ENCODE data around the gene ELF5. TPM values are rescaled to one million over a fixed set of nuclear protein-coding genes. Genes with fewer than 3 reads are reported as not detected.

ELF5 gene
- total and polyA plus RNA-seq, 4 donors = 0.06 to 0.37 (median 0.08) TPM; not detected in 1

- DNase-seq (ENCODE audit: low spot score) = no peak
- peaks cover 13 to 83% (median 47%) of the 10 kb centered on the region in 4 donors for H3K4me1 ChIP-seq (ENCODE audit: control insufficient read depth in 4 of 4, insufficient read depth in 4 of 4, low read length in 3 of 4)
- H3K4me3 ChIP-seq (ENCODE audit: low read depth in 1 of 3, low read length in 3 of 3) = no peak overlapping the region
- no peaks in the 10 kb centered on the region for H3K27me3 ChIP-seq (ENCODE audit: control insufficient read depth in 4 of 4, insufficient read depth in 4 of 4, low read length in 3 of 4)
- TF ChIP-seq RXRA (IDR thresholded peaks at IDR 0.05) = no peak
- TF ChIP-seq HNF4G (IDR thresholded peaks at IDR 0.05) = no peak
- TF ChIP-seq REST (IDR thresholded peaks at IDR 0.05) = no peak
- no peak for TF ChIP-seq TAF1 (conservative IDR thresholded peaks at IDR 0.05)
- no peak for TF ChIP-seq YY1 (IDR thresholded peaks at IDR 0.05)
- TF ChIP-seq SP1 (IDR thresholded peaks at IDR 0.05) = no peak
- TF ChIP-seq NR2F2 (IDR thresholded peaks at IDR 0.05) = no peak
- no peak for TF ChIP-seq FOXA1 (IDR thresholded peaks at IDR 0.05)
- no peak for TF ChIP-seq RAD21 (IDR thresholded peaks at IDR 0.05)
- TF ChIP-seq MAX (IDR thresholded peaks at IDR 0.05) = no peak
- no peak for TF ChIP-seq CTCF (IDR thresholded peaks at IDR 0.05; ENCODE audit: low read depth, low read length, missing input control)
- no peak for TF ChIP-seq HNF4A (conservative IDR thresholded peaks at IDR 0.05)
- TF ChIP-seq EGR1 (IDR thresholded peaks at IDR 0.05; ENCODE audit: low read depth in 2 of 2) = no peak
- no peak for TF ChIP-seq FOXA2 (IDR thresholded peaks at IDR 0.05)
- no peak for TF ChIP-seq JUND (IDR thresholded peaks at IDR 0.05)
- no peak for TF ChIP-seq GABPA (IDR thresholded peaks at IDR 0.05 in 1 of 2, conservative IDR thresholded peaks at IDR 0.05 in 1 of 2)
- no peak for TF ChIP-seq ZBTB33 (IDR thresholded peaks at IDR 0.05)
- no peak for TF ChIP-seq ATF3 (IDR thresholded peaks at IDR 0.05)
- H3K36me3 ChIP-seq (ENCODE audit: control insufficient read depth in 4 of 4, insufficient read depth in 3 of 4, low read depth in 1 of 4, low read length in 3 of 4) = peaks cover 2 to 28% (median 18%) of the 10 kb centered on the region in 4 donors
- no peak overlapping the region for H3K27ac ChIP-seq (ENCODE audit: low read depth in 1 of 2, low read length in 2 of 2)
- H3K9ac ChIP-seq (ENCODE audit: low read depth in 1 of 2, low read length in 2 of 2) = no peak overlapping the region
- no peaks in the 10 kb centered on the region for H3K9me3 ChIP-seq (ENCODE audit: control insufficient read depth in 4 of 4, low read length in 3 of 4)
- WGBS = 53% methylated on average over 5 of the region's 5 CpGs
Measured at GRCh38 chr11:34446386-34446785, 67.2 kb downstream of the ELF5 start.
